Endothelial cell of umbilical vein (primary cell): ENCODE measurements around the gene AIG1.

Experiments used
- CTCF ChIP-seq, 2 donors: IDR thresholded peaks; 1 replicate in 1 of 2; 2 replicates in 1 of 2; pipeline ENCODE4 v1.5.1; 2011; ENCODE audit warnings: low read length in 2 of 2, mild to moderate bottlenecking in 2 of 2, moderate library complexity in 2 of 2, control low read depth in 1 of 2, inconsistent platforms in 1 of 2, low read depth in 1 of 2; ENCODE audit not compliant: insufficient read depth in 1 of 2; ENCODE audit errors: extremely low read depth in 1 of 2
- FOS ChIP-seq: IDR thresholded peaks from 2 replicates; pipeline ENCODE4 v1.6.1; 2011; ENCODE audit warnings: mild to moderate bottlenecking, low read length, moderate library complexity, borderline replicate concordance; ENCODE audit not compliant: insufficient read depth
- GATA2 ChIP-seq: IDR thresholded peaks from 2 replicates; pipeline ENCODE4 v1.7.0; 2011; ENCODE audit warnings: low read depth, mild to moderate bottlenecking, moderate library complexity, mixed read lengths, low read length; ENCODE audit not compliant: insufficient read length, insufficient read depth
- MAX ChIP-seq: IDR thresholded peaks from 2 replicates; pipeline ENCODE4 v1.6.1; 2011; ENCODE audit not compliant: insufficient read depth, insufficient read length
- POLR2A ChIP-seq: IDR thresholded peaks from 2 replicates; pipeline ENCODE4 v1.6.1; 2012; ENCODE audit warnings: low read depth, mild to moderate bottlenecking, control low read depth, low read length
- POLR2AphosphoS5 ChIP-seq: IDR thresholded peaks from 2 replicates; pipeline ENCODE4 v1.6.1; 2012; ENCODE audit warnings: low read depth, mild to moderate bottlenecking, control low read depth, low read length, moderate library complexity; ENCODE audit not compliant: insufficient read depth

GRCh38 chr6:143179901-143180612 lies 119.4 kb downstream of the AIG1 start:
- no peak for TF ChIP-seq GATA2
- TF ChIP-seq CTCF (IDR thresholded peaks at IDR 0.05; ENCODE audit: extremely low read depth in 1 of 2, insufficient read depth in 1 of 2, low read depth in 1 of 2, low read length in 2 of 2) = no peak
- TF ChIP-seq POLR2A = no peak
- no peak for TF ChIP-seq MAX
- TF ChIP-seq FOS = no peak
- no peak for TF ChIP-seq POLR2AphosphoS5
